ENCODE results near the gene MAPKAPK3. TPM values are rescaled to one million over a fixed set of nuclear protein-coding genes. Genes with fewer than 3 reads are reported as not detected.

Gene MAPKAPK3
- total and polyA plus RNA-seq, 10 donors, result 18.0 to 55.0 (median 42.2) TPM

GRCh38 chr3:50592568-50592967 is 24.4 kb upstream of the MAPKAPK3 start:
- no peaks in the 10 kb centered on the region for H3K9me3 ChIP-seq
- H3K36me3 ChIP-seq, result no peaks in the 10 kb centered on the region
- peak; percentile 80 for DNase-seq
- H3K27ac ChIP-seq, result peak overlapping the region in 5 of 8 donors; percentile 15 to 98 (median 96)
- no peaks in the 10 kb centered on the region for H3K27me3 ChIP-seq (replicated peaks in 1 of 7)
- 27 to 42% (median 30%) methylated on average over 4 to 5 of the region's 5 CpGs for WGBS, 5 donors
- H3K4me3 ChIP-seq, result no peak overlapping the region
- intact Hi-C loops (cut with DNase I; ENCODE audit: low total_unique reads), result no loop called here
- H3K4me1 ChIP-seq, result peaks cover 5 to 58% (median 42%) of the 10 kb centered on the region in 6 donors
- no peak for TF ChIP-seq POLR2A (IDR thresholded peaks at IDR 0.05)
- TF ChIP-seq POLR2AphosphoS5 (IDR thresholded peaks at IDR 0.05), result peak in 1 of 3 donors; percentile 25

- H3K9me3 ChIP-seq, result no peaks in the 10 kb centered on the region
- no peak for DNase-seq
- TF ChIP-seq, protein P1, sequence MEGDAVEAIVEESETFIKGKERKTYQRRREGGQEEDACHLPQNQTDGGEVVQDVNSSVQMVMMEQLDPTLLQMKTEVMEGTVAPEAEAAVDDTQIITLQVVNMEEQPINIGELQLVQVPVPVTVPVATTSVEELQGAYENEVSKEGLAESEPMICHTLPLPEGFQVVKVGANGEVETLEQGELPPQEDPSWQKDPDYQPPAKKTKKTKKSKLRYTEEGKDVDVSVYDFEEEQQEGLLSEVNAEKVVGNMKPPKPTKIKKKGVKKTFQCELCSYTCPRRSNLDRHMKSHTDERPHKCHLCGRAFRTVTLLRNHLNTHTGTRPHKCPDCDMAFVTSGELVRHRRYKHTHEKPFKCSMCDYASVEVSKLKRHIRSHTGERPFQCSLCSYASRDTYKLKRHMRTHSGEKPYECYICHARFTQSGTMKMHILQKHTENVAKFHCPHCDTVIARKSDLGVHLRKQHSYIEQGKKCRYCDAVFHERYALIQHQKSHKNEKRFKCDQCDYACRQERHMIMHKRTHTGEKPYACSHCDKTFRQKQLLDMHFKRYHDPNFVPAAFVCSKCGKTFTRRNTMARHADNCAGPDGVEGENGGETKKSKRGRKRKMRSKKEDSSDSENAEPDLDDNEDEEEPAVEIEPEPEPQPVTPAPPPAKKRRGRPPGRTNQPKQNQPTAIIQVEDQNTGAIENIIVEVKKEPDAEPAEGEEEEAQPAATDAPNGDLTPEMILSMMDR (IDR thresholded peaks at IDR 0.05 in 8 of 11, conservative IDR thresholded peaks at IDR 0.05 in 3 of 11), result no peak
- no peak for TF ChIP-seq POLR2AphosphoS5 (IDR thresholded peaks at IDR 0.05)
- TF ChIP-seq POLR2A (IDR thresholded peaks at IDR 0.05), result no peak
- H3K27ac ChIP-seq, result no peak overlapping the region
- H3K27me3 ChIP-seq (replicated peaks in 1 of 7), result no peaks in the 10 kb centered on the region
- peaks cover 6 to 52% (median 35%) of the 10 kb centered on the region in 6 donors for H3K4me1 ChIP-seq
- intact Hi-C loops (cut with DNase I; ENCODE audit: low total_unique reads), result no loop called here
- H3K36me3 ChIP-seq, result no peaks in the 10 kb centered on the region
- H3K4me3 ChIP-seq, result no peak overlapping the region
- WGBS, 5 donors, result 24 to 55% (median 34%) methylated on average over 2 of the region's 2 CpGs
These were observed 22.6 kb upstream of the MAPKAPK3 start for GRCh38 chr3:50594253-50594785.

GRCh38 chr3:50599115-50599715 is 17.7 kb upstream of the MAPKAPK3 start:
- Histone ChIP-seq H3K9me3 (no peaks in the 10 kb centered on the region), H3K27me3 (replicated peaks in 1 of 7) (no peaks in the 10 kb centered on the region), H3K4me3 (no peak overlapping the region), H3K27ac (peak overlapping the region in 7 of 8 donors; percentile 7 to 93 (median 91)), H3K36me3 (peaks cover 0 to 13% (median 0%) of the 10 kb centered on the region in 6 donors), H3K4me1 (peaks cover 30 to 60% (median 52%) of the 10 kb centered on the region in 6 donors)
- intact Hi-C loops (cut with DNase I; ENCODE audit: low total_unique reads), result no loop called here
- WGBS, 5 donors, result 76 to 85% (median 80%) methylated on average over 1 to 6 of the region's 6 CpGs
- no peak for DNase-seq
- TF ChIP-seq, protein P1 (IDR thresholded peaks at IDR 0.05 in 8 of 11, conservative IDR thresholded peaks at IDR 0.05 in 3 of 11), result no peak
- TF ChIP-seq POLR2A (IDR thresholded peaks at IDR 0.05) (no peak), POLR2AphosphoS5 (IDR thresholded peaks at IDR 0.05) (peak in 1 of 3 donors; percentile 20)

DNA sequence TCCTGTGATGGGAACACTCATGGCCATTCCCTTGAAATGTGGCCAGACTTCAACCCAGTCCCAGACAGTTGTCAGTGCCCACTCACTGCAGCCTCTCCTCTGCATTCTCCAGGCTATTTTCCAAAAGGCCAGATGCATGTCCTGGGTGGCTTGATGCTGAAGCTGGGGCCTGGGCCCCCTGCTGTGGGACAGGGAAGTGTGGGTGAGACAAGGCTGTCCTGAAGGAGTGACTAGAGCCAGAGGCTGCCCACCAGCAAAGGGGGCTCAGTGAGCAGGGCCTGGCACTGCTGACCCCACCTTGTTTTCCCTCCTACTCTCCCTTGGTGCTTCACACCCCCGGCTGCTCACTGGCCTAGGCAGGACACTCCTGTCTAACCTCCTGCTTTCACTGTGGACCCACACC is 17.2 kb upstream of the MAPKAPK3 start:
- DNase-seq, result no peak
- WGBS, 5 donors, result 67 to 93% (median 90%) methylated on average over 1 of the region's 1 CpG
- Histone ChIP-seq H3K27ac (peak overlapping the region; percentile 59 to 93 (median 90)), H3K9me3 (no peaks in the 10 kb centered on the region), H3K36me3 (peaks cover 0 to 18% (median 4%) of the 10 kb centered on the region in 6 donors), H3K4me1 (peaks cover 35 to 65% (median 57%) of the 10 kb centered on the region in 6 donors), H3K27me3 (replicated peaks in 1 of 7) (no peaks in the 10 kb centered on the region), H3K4me3 (no peak overlapping the region)
- no peak for TF ChIP-seq POLR2A (IDR thresholded peaks at IDR 0.05)
- TF ChIP-seq, protein P1 (IDR thresholded peaks at IDR 0.05 in 8 of 11, conservative IDR thresholded peaks at IDR 0.05 in 3 of 11), result no peak
- no peak for TF ChIP-seq POLR2AphosphoS5 (IDR thresholded peaks at IDR 0.05)
- intact Hi-C loops (cut with DNase I; ENCODE audit: low total_unique reads), result no loop called here

Data from spleen (tissue), 11 donors.